Measurements from ENCODE around the gene WNT4. TPM values are rescaled to one million over a fixed set of nuclear protein-coding genes. Genes with fewer than 3 reads are reported as not detected.
A peak's percentile ranks its signal among the peaks of the same experiment; 100 is the strongest.

The WNT4 gene
- total RNA-seq, 1 experiment from 2014 or later: 1.5 TPM

DNA sequence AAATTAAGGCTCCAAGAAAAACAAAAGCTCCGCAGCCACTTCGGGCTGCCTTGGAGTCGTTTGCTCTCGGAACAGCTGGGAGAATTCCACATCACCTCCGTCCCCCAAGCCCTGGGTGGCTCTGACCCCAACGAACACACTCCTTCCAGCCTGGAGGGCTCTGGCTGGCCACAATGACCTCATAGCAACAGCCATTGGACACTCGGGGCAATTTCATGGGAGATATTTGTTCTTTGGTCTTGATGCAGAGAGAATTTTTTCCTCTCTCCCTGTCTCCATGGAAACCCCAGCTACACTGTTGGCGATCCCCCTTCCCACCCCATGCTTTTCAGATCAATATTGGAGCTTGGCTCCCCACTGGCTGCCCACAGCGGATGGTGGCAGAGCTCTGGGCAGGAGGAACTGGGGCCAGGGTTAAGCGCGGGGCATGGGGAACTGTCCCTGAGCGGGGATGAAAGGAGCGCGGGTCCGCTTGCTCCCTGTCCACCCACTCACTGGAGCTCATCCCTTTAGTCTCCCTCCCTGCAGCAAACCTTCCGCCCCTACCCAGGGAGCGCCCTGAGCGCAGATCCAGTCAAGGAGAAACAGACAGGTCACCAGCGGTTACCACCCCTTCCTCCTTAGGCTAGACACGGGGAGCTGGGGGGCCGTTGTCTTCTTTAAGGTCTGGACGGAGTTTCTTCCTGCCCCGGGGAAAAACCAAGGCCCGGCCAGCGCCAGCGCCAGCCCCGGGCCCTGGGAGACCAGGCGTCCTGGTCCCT lies 1.2 kb downstream of the WNT4 start:
- H4K20me1 ChIP-seq (ENCODE audit: insufficient read depth): no peaks in the 10 kb centered on the region
- ATAC-seq: no peak

More for the DNA sequence above, 1.2 kb downstream of the WNT4 start:
- intact Hi-C loops (cut with micrococcal nuclease): no loop called here
- TF ChIP-seq TCF7L2 (IDR thresholded peaks at IDR 0.05; ENCODE audit: borderline replicate concordance, extremely low read depth, insufficient read depth, insufficient read length) (no peak), FOSL1 (IDR thresholded peaks at IDR 0.05; ENCODE audit: low read depth) (no peak), ZFX (IDR thresholded peaks at IDR 0.05) (no peak), YY1 (IDR thresholded peaks at IDR 0.05; ENCODE audit: extremely low read depth, insufficient replicate concordance, low read depth, low read length) (no peak), SRF (IDR thresholded peaks at IDR 0.05; ENCODE audit: low read depth) (no peak), CEBPB (IDR thresholded peaks at IDR 0.05; ENCODE audit: low read depth) (no peak), SIN3A (IDR thresholded peaks at IDR 0.05; ENCODE audit: low read depth) (no peak), POLR2AphosphoS5 (IDR thresholded peaks at IDR 0.05; ENCODE audit: low read depth, low read length) (no peak), ZNF274 (IDR thresholded peaks at IDR 0.05; ENCODE audit: low read depth, low read length) (no peak), ELF1 (IDR thresholded peaks at IDR 0.05; ENCODE audit: borderline replicate concordance, low read depth) (no peak), EGR1 (IDR thresholded peaks at IDR 0.05; ENCODE audit: low read depth) (no peak), CBX3 (IDR thresholded peaks at IDR 0.05; ENCODE audit: low read depth) (no peak), JUND (IDR thresholded peaks at IDR 0.05) (no peak)
- TF ChIP-seq, protein P1, sequence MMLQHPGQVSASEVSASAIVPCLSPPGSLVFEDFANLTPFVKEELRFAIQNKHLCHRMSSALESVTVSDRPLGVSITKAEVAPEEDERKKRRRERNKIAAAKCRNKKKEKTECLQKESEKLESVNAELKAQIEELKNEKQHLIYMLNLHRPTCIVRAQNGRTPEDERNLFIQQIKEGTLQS (IDR thresholded peaks at IDR 0.05): no peak
- TF ChIP-seq, protein P2, sequence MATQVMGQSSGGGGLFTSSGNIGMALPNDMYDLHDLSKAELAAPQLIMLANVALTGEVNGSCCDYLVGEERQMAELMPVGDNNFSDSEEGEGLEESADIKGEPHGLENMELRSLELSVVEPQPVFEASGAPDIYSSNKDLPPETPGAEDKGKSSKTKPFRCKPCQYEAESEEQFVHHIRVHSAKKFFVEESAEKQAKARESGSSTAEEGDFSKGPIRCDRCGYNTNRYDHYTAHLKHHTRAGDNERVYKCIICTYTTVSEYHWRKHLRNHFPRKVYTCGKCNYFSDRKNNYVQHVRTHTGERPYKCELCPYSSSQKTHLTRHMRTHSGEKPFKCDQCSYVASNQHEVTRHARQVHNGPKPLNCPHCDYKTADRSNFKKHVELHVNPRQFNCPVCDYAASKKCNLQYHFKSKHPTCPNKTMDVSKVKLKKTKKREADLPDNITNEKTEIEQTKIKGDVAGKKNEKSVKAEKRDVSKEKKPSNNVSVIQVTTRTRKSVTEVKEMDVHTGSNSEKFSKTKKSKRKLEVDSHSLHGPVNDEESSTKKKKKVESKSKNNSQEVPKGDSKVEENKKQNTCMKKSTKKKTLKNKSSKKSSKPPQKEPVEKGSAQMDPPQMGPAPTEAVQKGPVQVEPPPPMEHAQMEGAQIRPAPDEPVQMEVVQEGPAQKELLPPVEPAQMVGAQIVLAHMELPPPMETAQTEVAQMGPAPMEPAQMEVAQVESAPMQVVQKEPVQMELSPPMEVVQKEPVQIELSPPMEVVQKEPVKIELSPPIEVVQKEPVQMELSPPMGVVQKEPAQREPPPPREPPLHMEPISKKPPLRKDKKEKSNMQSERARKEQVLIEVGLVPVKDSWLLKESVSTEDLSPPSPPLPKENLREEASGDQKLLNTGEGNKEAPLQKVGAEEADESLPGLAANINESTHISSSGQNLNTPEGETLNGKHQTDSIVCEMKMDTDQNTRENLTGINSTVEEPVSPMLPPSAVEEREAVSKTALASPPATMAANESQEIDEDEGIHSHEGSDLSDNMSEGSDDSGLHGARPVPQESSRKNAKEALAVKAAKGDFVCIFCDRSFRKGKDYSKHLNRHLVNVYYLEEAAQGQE (IDR thresholded peaks at IDR 0.05; ENCODE audit: low read depth): no peak
- TF ChIP-seq, protein P3, sequence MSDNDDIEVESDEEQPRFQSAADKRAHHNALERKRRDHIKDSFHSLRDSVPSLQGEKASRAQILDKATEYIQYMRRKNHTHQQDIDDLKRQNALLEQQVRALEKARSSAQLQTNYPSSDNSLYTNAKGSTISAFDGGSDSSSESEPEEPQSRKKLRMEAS (IDR thresholded peaks at IDR 0.05): no peak
- TF ChIP-seq, protein P4, sequence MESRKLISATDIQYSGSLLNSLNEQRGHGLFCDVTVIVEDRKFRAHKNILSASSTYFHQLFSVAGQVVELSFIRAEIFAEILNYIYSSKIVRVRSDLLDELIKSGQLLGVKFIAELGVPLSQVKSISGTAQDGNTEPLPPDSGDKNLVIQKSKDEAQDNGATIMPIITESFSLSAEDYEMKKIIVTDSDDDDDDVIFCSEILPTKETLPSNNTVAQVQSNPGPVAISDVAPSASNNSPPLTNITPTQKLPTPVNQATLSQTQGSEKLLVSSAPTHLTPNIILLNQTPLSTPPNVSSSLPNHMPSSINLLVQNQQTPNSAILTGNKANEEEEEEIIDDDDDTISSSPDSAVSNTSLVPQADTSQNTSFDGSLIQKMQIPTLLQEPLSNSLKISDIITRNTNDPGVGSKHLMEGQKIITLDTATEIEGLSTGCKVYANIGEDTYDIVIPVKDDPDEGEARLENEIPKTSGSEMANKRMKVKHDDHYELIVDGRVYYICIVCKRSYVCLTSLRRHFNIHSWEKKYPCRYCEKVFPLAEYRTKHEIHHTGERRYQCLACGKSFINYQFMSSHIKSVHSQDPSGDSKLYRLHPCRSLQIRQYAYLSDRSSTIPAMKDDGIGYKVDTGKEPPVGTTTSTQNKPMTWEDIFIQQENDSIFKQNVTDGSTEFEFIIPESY (IDR thresholded peaks at IDR 0.05; ENCODE audit: extremely low read depth, insufficient replicate concordance, low read length): no peak
- Histone ChIP-seq H3K79me2 (ENCODE audit: insufficient read depth, low read length) (no peaks in the 10 kb centered on the region), H3K9me2 (ENCODE audit: insufficient read depth) (no peaks in the 10 kb centered on the region), H3K4me2 (ENCODE audit: low read length) (peak overlapping the region; percentile 72), H3K36me3 (ENCODE audit: control insufficient read depth in 1 of 2, insufficient read depth in 2 of 2, low read length in 2 of 2) (no peaks in the 10 kb centered on the region), H3K27ac (ENCODE audit: low read depth, low read length) (no peak overlapping the region), H3K4me3 (replicated peaks in 1 of 2; ENCODE audit: low read depth in 1 of 2, low read length in 2 of 2) (peak overlapping the region in 1 of 2 experiments; percentile 50; a peak in 2 of 4 replicates), H3K4me1 (ENCODE audit: control insufficient read depth in 1 of 2, insufficient read depth in 2 of 2, low read length in 2 of 2) (peaks cover 0 to 18% of the 10 kb centered on the region in 2 experiments; a peak in 2 of 4 replicates), H3K27me3 (ENCODE audit: insufficient read depth, low read length) (no peaks in the 10 kb centered on the region), H3K9ac (ENCODE audit: low read length) (no peak overlapping the region), H3K9me3 (ENCODE audit: control insufficient read depth in 1 of 2, insufficient read depth in 1 of 2, low read depth in 1 of 2, low read length in 2 of 2) (no peaks in the 10 kb centered on the region), H2AFZ (ENCODE audit: low read depth, low read length, poor library complexity, severe bottlenecking) (no peak overlapping the region)
- ChIA-PET POLR2A (no interaction called here), RAD21 (ENCODE audit: low non-redundant PET in 1 of 2, low total read pairs in 2 of 2, uncharacterized antibody in 2 of 2, unreplicated experiment in 2 of 2) (no interaction called here), CTCF (interaction anchor here (0.8 to 1.5 kb wide), 2 partner anchors 13 to 274 kb away, joined by 3 to 4 read pairs; no protein-coding TSS in a partner anchor)
- no peak for DNase-seq (ENCODE audit: low read depth, low spot score)
- BruUV-seq (replicated peaks): no TSS peak

Measured in HCT116 (cell line).